Upper lobe of left lung (tissue), 4 donors: ENCODE results near the gene DIDO1.

Experiments used
- EP300 ChIP-seq, 4 donors: sonication (generic); formaldehyde crosslinking; IDR thresholded peaks; one replicate each; pipeline ENCODE4 v1.5.1; 2017; ENCODE audit warnings: antibody characterized with exemption in 4 of 4, control low read depth in 2 of 4
- POLR2A ChIP-seq, 4 donors: fragments of 450-650 bp; IDR thresholded peaks; one replicate each; pipeline ENCODE4 v1.5.1; 2016 to 2017; ENCODE audit warnings: antibody characterized with exemption in 4 of 4, mild to moderate bottlenecking in 2 of 4
- POLR2AphosphoS5 ChIP-seq, 2 donors: sonication (generic); formaldehyde crosslinking; IDR thresholded peaks; one replicate each; pipeline ENCODE4 v1.5.1; 2017; ENCODE audit warnings: antibody characterized with exemption in 2 of 2
- TF ChIP-seq, protein P1 (sequence below), 6 experiments: fragments of 450-650 bp in 4 of 6; fragments of 200-600 bp in 2 of 6; sonication (generic) in 2 of 6; IDR thresholded peaks; one replicate each; pipeline ENCODE4 v1.5.1; 2016 to 2019; ENCODE audit warnings: antibody characterized with exemption in 6 of 6

DNA sequence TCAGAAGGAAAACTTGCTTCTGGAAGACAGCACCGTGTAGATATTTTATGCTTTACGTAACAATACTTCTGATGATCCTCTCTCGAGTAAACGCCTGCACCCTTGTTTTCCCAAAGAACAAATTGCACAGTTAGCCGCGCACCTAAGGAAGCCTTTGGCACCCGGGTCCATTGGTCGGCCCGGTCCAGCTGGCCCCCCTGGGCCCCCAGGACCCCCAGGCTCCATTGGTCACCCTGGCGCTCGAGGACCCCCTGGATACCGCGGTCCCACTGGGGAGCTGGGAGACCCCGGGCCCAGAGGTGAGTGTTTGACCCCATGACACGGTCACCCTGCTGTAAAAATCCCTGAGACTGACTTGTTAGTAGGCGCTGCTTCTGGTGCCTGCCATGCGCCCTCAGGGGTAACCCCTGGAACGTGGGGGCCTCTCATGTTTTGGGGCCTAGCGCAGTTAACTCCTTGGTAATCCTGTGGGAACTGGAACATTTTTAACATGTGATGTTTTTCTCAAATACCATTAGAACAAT lies 89.3 kb downstream of the DIDO1 start:
- TF ChIP-seq, protein P1, sequence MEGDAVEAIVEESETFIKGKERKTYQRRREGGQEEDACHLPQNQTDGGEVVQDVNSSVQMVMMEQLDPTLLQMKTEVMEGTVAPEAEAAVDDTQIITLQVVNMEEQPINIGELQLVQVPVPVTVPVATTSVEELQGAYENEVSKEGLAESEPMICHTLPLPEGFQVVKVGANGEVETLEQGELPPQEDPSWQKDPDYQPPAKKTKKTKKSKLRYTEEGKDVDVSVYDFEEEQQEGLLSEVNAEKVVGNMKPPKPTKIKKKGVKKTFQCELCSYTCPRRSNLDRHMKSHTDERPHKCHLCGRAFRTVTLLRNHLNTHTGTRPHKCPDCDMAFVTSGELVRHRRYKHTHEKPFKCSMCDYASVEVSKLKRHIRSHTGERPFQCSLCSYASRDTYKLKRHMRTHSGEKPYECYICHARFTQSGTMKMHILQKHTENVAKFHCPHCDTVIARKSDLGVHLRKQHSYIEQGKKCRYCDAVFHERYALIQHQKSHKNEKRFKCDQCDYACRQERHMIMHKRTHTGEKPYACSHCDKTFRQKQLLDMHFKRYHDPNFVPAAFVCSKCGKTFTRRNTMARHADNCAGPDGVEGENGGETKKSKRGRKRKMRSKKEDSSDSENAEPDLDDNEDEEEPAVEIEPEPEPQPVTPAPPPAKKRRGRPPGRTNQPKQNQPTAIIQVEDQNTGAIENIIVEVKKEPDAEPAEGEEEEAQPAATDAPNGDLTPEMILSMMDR (IDR thresholded peaks at IDR 0.05) = no peak
- no peak for TF ChIP-seq POLR2AphosphoS5 (IDR thresholded peaks at IDR 0.05)
- TF ChIP-seq EP300 (IDR thresholded peaks at IDR 0.05) = no peak
- TF ChIP-seq POLR2A (IDR thresholded peaks at IDR 0.05) = no peak
